SHP77 (cell line): Measurements from ENCODE around the gene DFFA.
"Not testable (repeated sequence)": the region's sequence is repeated elsewhere in the genome, so short reads cannot be mapped to it uniquely, and the experiment has no call there.

Source experiments
- DNase-seq, 2 experiments: peaks; one replicate each; lab custom pipeline; 2025; lab: John Stamatoyannopoulos, UW

DFFA gene

DNA sequence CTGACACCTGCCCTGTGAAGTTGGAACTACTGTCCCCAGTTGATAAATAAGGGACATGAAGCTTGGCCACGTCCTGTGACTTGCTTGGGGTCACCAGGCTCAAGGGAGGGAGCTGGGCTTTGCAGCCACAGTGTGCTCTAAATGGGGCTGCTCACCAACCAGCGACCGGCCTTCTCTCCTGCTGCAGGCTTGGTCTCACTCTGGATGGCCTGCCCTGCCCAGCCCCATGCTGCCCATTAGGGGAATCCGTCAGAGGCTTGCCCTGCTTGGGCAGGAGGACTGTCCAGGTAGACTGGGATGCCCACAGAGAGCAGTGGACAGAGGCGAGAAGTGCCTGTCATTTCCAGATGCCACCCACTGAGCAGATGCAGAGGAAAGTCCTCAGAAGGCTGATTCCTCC lies 43.3 kb downstream of the DFFA start:
- no peak for DNase-seq

- DNase-seq: not testable (repeated sequence)
These were observed 45.8 kb downstream of the DFFA start for GRCh38 chr1:10426535-10426848.

- not testable (repeated sequence) for DNase-seq
These were observed 46.3 kb downstream of the DFFA start for GRCh38 chr1:10425826-10426534.

DNA sequence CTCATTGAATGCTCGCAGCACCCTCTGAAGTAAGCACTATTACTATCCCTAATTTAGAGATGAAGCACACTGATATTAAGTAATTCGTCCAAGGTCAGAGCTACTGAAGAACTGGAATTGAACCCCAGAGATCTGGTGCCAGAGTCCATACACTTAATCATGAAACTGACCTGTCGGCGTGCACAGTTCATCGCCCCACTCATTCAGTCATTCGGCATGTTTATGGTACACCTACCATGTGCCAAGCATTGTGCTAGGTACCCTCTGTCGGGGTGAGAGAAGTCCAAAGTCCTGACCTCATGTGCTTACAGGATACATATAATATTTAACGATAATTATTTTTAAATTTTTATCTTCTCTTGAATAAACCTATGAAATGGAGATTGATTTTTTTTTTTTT lies 47.7 kb downstream of the DFFA start:
- no peak for DNase-seq

- DNase-seq: no peak
These were observed 48.3 kb downstream of the DFFA start for GRCh38 chr1:10424034-10424433.

GRCh38 chr1:10421637-10422036 lies 50.7 kb downstream of the DFFA start:
- no peak for DNase-seq

DNA sequence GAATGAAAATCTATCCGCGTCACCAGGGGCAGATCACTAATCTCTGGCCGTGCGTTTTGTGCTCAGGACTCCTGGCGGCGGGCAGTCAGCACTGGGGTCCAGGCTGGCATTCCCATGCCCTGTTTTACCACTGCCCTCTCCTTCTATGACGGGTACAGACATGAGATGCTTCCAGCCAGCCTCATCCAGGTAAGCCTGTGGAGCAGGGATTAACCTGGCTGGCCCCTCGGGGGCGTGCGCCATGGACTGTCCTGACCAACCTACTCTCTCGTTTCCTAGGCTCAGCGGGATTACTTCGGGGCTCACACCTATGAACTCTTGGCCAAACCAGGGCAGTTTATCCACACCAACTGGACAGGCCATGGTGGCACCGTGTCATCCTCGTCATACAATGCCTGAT lies 53.0 kb downstream of the DFFA start:
- DNase-seq: no peak

DNA sequence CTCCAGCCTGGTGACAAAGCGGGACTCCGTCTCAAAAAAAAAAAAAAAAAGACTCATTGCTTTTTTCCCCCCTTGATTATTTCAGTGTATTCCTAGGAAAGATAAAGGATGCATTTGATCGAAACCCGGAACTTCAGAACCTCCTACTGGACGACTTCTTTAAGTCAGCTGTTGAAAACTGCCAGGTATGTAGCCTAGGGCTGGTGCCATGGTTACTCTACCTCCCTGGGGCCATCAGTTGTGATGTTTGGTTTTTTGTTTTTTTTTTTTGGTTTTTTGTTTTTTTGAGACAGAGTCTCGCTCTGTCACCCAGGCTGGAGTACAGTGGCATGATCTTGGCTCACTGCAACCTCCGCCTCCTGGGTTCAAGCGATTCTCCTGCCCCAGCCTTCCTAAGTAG lies 53.6 kb downstream of the DFFA start:
- DNase-seq: not testable (repeated sequence)

GRCh38 chr1:10415967-10416366 lies 56.4 kb downstream of the DFFA start:
- not testable (repeated sequence) for DNase-seq

- DNase-seq: peak; percentile 17 to 36
These were observed 57.0 kb downstream of the DFFA start for GRCh38 chr1:10415211-10415930.

DNA sequence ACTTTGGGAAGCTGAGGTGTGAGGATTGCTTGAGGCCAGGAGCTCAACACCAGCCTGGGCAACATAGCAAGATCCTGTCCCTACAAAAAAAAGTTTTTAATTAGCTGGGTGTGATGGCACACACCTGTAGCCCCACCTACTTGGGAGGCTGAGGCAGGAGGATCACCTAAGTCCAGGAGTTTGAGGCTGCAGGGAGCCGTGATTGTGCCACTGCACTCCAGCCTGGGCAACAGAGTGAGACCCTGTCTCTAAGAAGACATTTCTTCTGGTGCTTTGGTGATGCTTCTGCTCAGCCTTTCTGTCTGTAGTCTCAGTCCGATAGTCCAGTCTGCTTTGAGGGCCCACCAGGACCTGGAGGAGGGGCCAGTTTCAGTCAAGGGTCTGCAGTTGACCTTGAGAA lies 65.1 kb downstream of the DFFA start:
- no peak for DNase-seq
